Endometrial microvascular endothelial cells (primary cell): Measurements from ENCODE around the gene DOCK7. TPM values are rescaled to one million over a fixed set of nuclear protein-coding genes. Genes with fewer than 3 reads are reported as not detected.
"Not testable (repeated sequence)": the region's sequence is repeated elsewhere in the genome, so short reads cannot be mapped to it uniquely, and the experiment has no call there.

Experiments
- in situ Hi-C: cut with HindIII; loops from 2 replicates; pipeline ENCODE4 v1.10.0; 2017; ENCODE audit warnings: low sequenced_read_pairs, low pct_unique_long_range_greater_than_20kb; ENCODE audit errors: inconsistent ontology term
- total RNA-seq: library from RNA; depleted of rRNA; stranded (reverse); fragments of >200 nt; gene quantifications from one replicate; pipeline ENCODE4 v1.2.3, GENCODE V29; 2015; ENCODE audit errors: inconsistent ontology term

DOCK7 gene
- total RNA-seq, 1 donor from 2014 or later: 23.9 TPM

DNA sequence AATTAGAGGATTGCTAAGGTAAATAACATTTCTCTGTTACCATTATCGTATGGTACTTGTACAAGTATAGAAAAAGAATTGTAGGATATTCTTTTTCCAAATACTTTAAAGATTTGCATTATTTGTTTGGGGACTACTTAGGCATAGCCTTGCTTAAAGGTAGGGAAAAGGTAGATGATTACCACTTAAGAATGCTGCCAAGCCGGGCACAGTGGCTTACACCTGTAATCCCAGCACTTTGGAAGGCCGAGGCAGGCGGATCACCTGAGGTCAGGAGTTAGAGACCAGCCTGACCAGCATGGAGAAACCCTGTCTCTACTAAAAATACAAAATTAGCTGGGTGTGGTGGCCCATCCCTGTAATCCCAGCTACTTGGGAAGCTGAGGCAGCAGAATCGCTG, 10.0 kb upstream of the DOCK7 start:
- in situ Hi-C loops: not testable (repeated sequence)

DNA sequence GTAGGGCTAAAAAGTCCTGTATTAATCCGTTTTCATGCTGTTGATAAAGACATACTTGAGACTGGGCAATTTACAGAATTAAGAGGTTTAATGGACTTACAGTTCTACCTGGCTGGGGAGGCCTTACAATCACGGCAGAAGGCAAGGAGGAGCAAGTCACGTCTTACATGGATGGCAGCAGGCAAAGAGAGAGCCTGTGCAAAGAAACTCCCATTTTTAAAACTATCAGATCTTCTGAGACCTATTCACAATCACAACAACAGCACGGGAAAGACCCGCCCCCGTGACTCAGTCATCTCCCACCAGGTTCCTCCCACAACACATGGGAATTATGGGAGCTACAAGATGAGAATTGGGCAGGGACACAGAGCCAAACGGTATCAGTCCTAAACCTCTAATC, 6.3 kb upstream of the DOCK7 start:
- in situ Hi-C loops: not testable (repeated sequence)

DNA sequence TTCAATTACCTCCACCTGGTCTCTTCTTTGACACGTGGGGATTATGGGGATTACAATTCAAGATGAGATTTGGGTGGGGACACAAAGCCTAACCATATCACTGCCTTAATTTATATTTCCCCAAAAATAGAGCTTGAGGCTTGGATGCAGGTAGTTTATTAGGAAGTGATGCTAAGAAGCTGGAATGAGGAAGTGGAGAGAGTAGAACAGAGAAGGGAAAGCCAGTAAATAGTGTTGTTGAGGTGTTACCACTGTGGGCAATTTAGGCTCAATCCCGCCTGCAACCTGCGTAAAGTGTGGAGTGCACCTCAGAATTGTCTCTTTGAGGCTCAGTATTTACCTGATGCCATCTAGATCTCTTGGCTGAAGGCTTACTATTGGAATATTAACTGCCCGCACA, 4.9 kb upstream of the DOCK7 start:
- in situ Hi-C loops: no loop called here

DNA sequence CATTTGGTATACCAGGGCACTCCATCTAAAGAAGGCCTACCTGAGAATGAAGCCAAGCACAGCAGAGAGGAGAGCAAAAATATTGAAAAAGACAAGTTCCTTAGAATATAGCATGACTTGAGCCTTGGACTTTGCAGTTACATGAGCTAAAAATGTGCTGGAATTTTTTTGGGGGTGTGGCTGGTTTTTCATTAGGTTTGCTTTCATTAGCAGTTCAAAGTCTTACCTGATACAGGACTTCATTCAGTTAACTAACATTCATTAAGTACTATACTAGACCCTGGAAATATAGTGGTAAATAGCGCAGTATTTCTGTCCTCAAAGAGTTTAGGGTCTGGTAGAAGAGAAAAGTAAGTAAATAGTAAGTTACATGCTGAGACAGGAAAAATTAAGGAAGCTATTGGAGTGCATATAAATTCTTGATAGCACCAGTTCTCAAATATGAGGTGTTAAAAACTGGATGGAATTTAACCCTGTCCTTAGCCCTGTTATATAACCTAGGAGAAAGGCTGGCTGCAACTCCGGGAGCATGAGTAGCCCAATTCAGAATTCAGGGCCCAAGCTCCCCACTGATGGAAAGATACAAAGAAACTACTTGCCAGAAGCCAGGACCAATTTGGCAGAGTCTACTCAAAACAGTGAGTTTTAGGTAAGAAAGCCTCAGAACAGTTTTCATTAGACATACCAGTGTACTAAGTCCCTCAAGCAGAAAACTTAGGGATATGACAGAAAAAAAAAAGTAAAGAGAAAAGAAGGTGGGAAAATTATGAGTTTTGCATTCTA, 3.1 kb upstream of the DOCK7 start:
- in situ Hi-C loops: no loop called here

DNA sequence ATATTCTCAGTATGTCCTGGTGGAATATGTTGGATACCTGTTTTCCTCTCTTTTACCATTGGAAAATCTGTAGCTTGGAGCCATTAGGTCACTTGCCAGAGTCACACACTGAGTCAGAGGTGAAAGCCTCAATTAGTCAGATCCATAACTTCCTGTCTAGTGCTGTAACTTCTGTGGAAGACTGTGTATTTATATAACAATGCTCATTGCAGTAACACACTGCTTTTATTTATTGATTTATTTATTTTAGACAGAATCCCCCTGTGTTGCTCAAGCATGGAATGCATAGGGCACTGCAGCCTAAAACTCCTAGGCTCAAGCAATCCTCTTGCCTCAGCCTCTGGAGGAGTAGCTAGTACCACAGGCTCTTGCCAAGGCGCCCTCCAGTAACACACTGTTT, 1.3 kb upstream of the DOCK7 start:
- in situ Hi-C loops: no loop called here

DNA sequence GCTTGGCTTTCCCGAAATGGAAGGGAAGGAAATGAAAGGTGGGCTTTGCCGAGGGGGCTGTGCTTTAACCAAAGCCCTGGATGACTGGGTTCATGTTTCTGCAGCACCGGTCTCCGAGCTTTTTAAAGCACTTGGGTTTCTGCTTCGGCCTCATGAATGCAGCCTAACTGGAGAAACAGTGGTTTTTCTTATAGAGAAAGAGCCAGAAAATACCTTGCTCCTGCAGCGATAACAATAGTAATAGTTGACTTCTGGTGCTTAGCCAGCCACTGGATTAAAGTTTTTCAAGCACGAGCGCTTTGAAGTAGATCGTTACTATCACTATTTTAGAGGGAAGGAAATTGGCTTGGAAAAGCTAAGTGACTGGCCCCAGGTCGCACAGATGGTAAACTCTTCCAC, 500 bp upstream of the DOCK7 start:
- in situ Hi-C loops: no loop called here

DNA sequence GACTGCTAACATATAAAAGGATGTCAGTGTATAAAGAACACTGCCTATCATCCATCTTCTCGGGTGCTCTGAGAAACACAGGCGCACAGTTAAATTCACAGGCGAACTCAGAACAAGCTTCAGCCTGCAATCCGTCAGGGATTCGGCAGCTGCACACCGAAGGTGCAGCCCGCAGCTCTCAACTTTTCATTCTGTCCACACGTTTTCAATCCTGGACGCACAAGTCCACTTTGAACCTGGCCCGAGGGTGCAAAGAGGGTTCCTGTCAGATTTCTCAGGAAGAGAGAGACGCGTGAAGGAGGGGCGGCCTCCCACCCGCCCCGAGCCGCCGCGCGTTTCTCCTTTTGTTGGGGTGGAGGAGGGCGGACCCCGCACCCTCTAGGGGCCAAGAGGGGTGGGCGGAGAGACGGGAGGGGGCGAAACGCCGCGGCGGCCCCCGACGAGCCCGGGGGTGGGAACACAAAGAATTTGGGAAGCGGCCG, 724 bp downstream of the DOCK7 start:
- in situ Hi-C loops: no loop called here

DNA sequence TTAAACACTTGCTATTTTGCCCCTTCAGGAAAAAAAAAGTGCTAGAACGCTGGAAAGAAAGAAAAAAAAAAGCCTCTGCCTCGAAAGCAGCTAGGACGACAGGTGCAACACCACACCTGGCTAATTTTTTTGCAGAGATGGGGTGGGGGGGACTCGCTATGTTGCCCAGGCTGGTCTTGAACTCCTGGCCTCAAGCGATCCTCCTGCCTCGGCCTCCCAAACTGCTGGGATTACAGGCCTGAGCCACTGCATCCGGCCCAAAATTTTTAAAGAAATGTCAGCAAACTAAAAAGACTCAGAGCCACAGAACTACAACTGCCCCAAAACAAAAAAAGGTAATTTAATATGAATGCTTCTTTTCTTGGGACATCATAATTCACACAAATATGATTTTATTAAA, 1.4 kb downstream of the DOCK7 start:
- in situ Hi-C loops: no loop called here

DNA sequence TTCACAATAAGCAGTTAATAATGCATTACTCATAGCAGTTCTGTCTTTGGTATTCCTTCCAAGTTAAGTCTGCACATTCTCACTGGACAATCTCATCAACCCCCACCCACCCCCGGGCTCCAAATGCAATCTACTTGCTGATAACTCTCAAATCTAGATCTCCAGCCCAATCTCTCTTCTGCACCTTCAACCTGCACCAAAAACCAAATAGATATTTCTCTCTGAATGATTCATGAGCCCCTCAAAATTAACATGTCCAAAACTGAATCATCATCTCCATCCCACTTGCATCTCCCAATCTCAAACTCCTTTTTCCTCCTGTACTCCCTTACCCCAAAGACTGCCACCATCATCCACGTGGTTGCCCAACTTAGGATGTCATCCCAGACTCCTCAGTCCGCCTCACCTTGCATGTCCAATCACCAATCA, 2.7 kb downstream of the DOCK7 start:
- in situ Hi-C loops: no loop called here

DNA sequence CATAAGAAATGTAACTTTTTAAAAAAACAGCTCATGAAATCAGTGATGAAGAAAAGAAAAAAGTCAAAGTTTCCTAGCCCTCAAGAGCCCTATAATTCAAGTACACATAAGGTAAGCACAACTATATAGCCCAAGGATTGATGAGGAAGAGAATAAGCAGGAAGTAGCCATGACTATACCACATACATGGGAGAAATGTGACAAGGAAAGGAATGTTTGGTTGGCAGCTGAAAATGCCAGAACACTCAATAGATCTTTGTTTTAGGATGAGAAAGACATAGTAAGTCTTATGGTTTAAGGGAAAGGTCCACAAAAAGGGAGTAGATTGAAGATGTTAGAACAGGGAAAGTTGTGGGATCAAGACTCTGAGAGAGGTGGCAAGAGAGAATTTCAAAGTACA, 5.7 kb downstream of the DOCK7 start:
- in situ Hi-C loops: no loop called here

DNA sequence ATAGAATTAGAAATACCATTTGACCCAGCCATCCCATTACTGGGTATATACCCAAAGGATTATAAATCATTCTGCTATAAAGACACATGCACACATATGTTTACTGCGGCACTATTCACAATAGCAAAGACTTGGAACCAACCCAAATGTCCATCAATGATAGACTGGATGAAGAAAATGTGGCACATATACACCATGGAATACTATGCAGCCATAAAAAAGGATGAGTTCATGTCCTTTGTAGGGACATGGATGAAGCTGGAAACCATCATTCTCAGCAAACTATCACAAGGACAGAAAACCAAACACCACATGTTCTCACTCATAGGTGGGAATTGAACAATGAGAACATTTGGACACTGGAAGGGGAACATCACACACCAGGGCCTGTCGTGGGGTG, 7.2 kb downstream of the DOCK7 start:
- in situ Hi-C loops: not testable (repeated sequence)

DNA sequence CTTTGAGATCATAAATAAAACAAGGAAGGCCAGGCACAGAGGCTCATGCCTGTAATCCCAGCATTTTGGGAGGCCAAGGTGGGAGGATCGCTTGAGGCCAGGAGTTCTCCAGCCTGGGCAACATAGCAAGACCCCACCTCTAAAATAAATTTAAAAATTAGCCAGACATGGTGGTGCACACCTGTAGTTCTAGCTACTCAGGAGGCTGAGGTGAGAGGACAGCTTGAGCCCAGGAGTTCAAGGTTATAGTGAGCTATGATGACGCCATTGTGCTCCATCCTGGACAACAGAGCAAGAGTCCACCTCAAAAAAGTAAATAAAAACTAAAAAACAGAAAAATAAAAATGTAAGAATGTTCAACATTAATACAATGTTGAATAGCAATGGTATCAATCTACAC, 10.4 kb downstream of the DOCK7 start:
- in situ Hi-C loops: not testable (repeated sequence)

DNA sequence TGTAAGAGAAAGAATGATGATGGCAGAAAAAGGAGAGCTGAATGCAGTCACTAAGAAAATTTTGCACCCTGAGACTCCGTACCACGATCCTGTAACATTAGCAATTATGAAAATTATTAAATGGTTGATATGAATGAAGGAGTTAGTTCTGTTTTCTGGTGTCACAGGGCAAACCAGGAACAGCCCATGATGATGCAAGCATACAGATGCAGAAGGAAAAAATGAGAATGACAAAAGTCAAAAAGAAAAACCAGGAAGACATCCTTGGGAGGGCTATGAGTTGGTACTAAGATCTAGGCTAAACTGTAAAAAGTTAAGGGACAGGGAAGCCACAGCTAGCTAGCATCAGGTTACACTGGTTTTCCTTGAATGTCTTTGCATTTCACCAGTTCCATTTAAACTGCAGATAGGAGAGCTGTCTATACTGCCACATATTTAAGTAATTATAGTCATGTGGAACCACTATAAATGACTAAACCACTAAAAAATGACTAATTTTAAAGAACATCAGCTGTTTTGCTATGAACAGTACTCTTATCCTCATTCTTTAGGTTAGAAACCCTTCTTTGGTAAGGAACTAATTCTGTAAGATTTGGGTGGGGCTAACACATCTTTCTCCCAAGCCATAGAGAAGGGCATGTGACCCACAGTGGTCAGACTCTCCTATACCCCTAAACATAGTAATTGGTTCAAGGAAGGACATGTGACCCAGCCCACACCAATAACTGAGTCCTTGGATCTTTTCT, 11.4 kb downstream of the DOCK7 start:
- in situ Hi-C loops: no loop called here

DNA sequence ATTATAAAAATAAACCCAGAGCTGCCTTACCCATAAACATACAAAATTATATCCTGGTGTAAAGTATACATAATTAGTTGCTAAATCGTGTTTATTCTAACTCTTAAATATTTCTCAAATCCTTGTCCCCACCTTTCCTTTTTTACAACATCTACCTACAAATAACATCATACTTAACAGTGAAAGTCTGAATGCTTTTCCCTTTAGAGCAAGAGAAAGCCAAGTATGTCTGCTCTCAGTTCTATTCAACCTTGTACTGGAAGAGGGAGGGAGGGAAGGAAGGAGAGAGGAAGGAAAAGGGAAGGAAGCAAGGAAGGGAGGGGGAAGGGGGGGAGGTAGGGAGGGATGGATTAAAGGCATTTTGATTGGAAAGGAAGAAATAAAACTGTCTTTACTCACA, 14.6 kb downstream of the DOCK7 start:
- in situ Hi-C loops: no loop called here

DNA sequence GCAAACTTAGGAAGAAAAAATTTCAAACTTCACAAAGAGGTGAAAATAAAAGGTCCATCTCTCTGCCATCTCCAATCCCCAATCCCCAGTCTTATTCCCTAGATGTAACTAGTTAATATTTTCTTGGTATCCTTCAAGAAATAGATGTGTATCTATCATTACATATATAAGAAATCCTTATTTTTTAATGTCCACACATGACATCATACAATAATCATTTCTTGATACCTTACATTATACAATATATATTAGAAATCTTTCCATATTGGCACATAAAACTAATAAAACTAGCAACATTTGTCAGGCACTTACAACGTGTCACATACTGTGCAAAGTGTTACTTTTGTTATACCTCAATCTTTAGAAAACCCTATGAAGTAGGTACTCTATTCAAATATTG, 16.2 kb downstream of the DOCK7 start:
- in situ Hi-C loops: no loop called here

DNA sequence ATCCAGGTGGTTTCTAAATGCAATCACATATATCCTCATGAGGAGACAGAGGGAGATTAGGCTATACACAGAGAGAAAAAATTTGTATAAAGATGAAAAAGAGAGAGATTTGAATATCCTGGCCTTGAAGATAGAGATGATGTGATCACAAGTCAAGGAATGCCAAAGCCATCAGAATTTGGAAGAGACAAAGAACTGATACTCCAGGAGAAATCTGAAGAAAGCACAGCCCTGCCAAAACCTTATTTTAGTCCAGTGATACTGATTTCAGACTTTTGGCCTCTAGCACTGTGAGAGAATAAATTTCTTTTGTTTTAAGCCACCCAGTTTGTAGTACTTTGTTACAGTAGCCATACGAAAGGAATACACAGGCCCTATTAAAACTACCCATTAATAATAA, 33.4 kb downstream of the DOCK7 start:
- in situ Hi-C loops: no loop called here

DNA sequence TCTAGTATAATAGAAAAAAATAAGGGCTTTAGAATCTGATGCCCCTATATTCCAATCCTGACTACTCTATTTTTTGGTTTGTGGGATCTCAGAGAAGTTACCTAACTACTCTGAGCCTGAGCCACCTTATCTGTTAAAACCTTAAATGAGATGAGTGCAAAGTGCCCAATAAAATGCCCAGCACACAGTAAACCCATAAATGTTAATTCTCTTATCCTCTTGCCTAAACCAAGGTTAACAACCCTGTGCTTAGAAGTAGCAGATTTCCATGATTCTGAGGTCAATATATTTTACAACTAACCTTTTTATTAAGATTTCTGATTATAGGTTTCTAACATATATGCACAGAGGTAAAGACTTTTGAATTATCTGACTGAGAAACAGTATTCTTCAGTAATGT, 35.8 kb downstream of the DOCK7 start:
- in situ Hi-C loops: no loop called here

DNA sequence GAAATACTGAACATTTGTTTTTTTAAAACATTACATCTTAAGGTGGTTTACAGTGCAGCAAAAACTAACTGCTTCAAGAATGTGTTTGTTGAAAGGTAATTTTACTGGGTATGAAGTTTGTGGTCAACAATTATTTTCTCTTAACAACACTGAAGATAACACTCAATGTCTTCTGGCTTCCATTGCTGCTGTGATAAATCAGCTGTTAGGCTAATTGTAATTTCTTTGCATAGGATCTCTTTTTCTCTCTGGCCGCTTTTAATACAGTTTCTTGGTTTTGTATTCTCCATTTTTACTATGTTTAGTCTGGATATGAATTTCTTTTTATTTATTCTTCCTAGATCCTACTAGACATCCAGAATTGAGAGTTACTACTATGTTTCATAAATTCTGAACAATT, 44.9 kb downstream of the DOCK7 start:
- in situ Hi-C loops: no loop called here

DNA sequence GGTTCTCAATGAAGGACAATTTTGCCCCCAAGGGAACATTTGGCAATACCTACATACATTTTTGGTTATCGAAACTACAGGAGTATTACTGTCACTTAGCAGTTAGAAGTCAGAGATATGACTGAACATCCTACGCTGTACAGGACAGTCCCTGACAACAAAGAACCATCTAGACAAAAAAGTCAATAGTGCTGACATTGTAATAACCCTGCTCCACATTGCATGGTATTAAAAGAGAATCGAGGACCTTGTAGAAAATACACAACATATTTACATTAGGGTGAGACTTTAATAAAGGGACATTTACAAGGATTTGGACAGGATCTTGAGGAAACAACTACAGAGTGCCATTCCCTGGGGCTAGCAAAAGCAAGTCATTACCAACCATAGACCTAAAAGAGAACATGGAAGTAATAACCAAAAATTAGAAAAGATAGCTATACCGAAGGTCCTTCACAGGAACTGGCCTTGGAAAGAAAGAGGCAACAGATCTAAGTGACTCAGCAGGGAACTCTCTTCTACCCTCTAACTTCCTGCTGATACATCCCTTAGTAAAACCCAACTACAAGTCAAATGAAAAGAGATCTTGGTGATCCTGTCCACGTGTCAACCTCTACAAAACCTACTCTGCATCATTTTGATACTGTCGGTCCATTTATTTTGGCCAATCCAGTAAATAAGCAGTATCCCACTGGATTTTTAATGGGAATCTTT, 50.6 kb downstream of the DOCK7 start:
- in situ Hi-C loops: no loop called here

DNA sequence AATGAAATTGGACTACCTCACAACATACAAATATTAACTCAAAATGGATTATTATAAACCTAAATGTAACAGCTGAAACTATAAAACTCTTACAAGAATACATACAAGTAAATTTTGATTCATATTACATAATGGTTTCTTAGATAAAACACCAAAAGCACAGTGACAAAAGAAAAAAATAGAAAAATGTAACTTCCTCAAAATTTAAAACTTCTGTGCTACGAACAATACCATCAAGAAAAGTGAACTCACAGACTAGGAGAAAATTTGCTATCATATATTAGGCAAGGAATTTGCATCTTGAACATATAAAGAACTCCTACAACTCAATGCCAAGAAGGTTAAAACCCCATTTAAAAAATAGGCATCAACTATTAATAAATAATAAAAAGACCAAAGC, 59.7 kb downstream of the DOCK7 start:
- in situ Hi-C loops: no loop called here
